Upper lobe of left lung (tissue), 4 donors: Measurements from ENCODE around the gene TTI1.

ENCODE experiments used
- CTCF ChIP-seq, 6 experiments: fragments of 450-650 bp in 4 of 6; fragments of 200-600 bp in 2 of 6; sonication (generic) in 2 of 6; IDR thresholded peaks; one replicate each; pipeline ENCODE4 v1.5.1; 2016 to 2019; ENCODE audit warnings: antibody characterized with exemption in 6 of 6
- EP300 ChIP-seq, 4 donors: sonication (generic); formaldehyde crosslinking; IDR thresholded peaks; one replicate each; pipeline ENCODE4 v1.5.1; 2017; ENCODE audit warnings: antibody characterized with exemption in 4 of 4, control low read depth in 2 of 4
- POLR2AphosphoS5 ChIP-seq, 2 donors: sonication (generic); formaldehyde crosslinking; IDR thresholded peaks; one replicate each; pipeline ENCODE4 v1.5.1; 2017; ENCODE audit warnings: antibody characterized with exemption in 2 of 2

- TF ChIP-seq CTCF (IDR thresholded peaks at IDR 0.05) = no peak
- peak in 1 of 2 donors; percentile 56 for TF ChIP-seq POLR2AphosphoS5 (IDR thresholded peaks at IDR 0.05)
- peak in 1 of 4 donors; percentile 2 for TF ChIP-seq EP300 (IDR thresholded peaks at IDR 0.05)
These were observed 46.2 kb downstream of the TTI1 start for GRCh38 chr20:37986873-37987601.
